Endodermal cell (in vitro differentiated cells): Measurements from ENCODE around the gene TNIK. TPM values are rescaled to one million over a fixed set of nuclear protein-coding genes. Genes with fewer than 3 reads are reported as not detected.

ENCODE experiments used
- DNase-seq: peaks from one replicate; pipeline ENCODE4 v3.0.0-alpha.2; 2017
- H3K27ac ChIP-seq: 2 replicates; pipeline ENCODE4 v1.5.1; 2013; ENCODE audit warnings: mild to moderate bottlenecking, low read depth, low read length, moderate library complexity
- H3K27me3 ChIP-seq: 2 replicates; pipeline ENCODE4 v1.6.1; 2013; ENCODE audit warnings: mild to moderate bottlenecking, low read length, moderate library complexity; ENCODE audit not compliant: insufficient read depth, control insufficient read depth, poor library complexity, severe bottlenecking
- H3K36me3 ChIP-seq: 2 replicates; pipeline ENCODE4 v1.7.0; 2013; ENCODE audit warnings: mild to moderate bottlenecking, low read length, moderate library complexity; ENCODE audit not compliant: control insufficient read depth, insufficient read depth
- H3K4me1 ChIP-seq: one replicate; pipeline ENCODE4 v1.7.0; 2013; ENCODE audit warnings: low read length; ENCODE audit not compliant: control insufficient read depth, insufficient read depth
- H3K4me3 ChIP-seq: 2 replicates; pipeline ENCODE4 v1.5.1; 2013; ENCODE audit warnings: mild to moderate bottlenecking, low read length, moderate library complexity
- H3K9ac ChIP-seq: 2 replicates; pipeline ENCODE4 v1.6.1; 2013; ENCODE audit warnings: mild to moderate bottlenecking, low read length, moderate library complexity; ENCODE audit not compliant: poor library complexity, severe bottlenecking; ENCODE audit errors: extremely low read depth
- H3K9me3 ChIP-seq: 2 replicates; pipeline ENCODE4 v1.6.1; 2013; ENCODE audit warnings: mild to moderate bottlenecking, low read length, moderate library complexity; ENCODE audit not compliant: control insufficient read depth
- H3K27ac Mint-ChIP-seq: 2 replicates; pipeline ENCODE4 v1.8.0; 2020; ENCODE audit warnings: mixed read lengths
- H3K27me3 Mint-ChIP-seq: 2 replicates; pipeline ENCODE4 v1.8.0; 2021; ENCODE audit warnings: mild to moderate bottlenecking, mixed read lengths; ENCODE audit not compliant: insufficient read depth
- H3K36me3 Mint-ChIP-seq: 2 replicates; pipeline ENCODE4 v1.8.0; 2020; ENCODE audit warnings: low read depth, mixed read lengths
- H3K4me1 Mint-ChIP-seq: 2 replicates; pipeline ENCODE4 v1.8.0; 2020; ENCODE audit warnings: mixed read lengths
- H3K4me3 Mint-ChIP-seq: 2 replicates; pipeline ENCODE4 v1.8.0; 2020; ENCODE audit warnings: mild to moderate bottlenecking, moderate library complexity, mixed read lengths
- H3K9me3 Mint-ChIP-seq: 2 replicates; pipeline ENCODE4 v1.8.0; 2020; ENCODE audit warnings: mild to moderate bottlenecking, mixed read lengths
- CTCF ChIP-seq: fragments of 200-600 bp; sonication (generic); conservative IDR thresholded peaks from 2 replicates; pipeline ENCODE4 v1.5.0; 2021; ENCODE audit warnings: antibody characterized with exemption, mild to moderate bottlenecking
- WGBS, 2 experiments: methylation state at CpG; one replicate each; pipeline versions ENCODE4 v1.1.5 to v1.1.7; 2013; ENCODE audit warnings: missing lambda C conversion rate in 2 of 2, mixed read lengths in 1 of 2; ENCODE audit not compliant: insufficient coverage in 1 of 2, insufficient read length in 1 of 2; 5-methylcytosine and 5-hydroxymethylcytosine counted together
- total RNA-seq, 2 donors: library from RNA; stranded (reverse); fragmentation: NEBNext Ultra II Directional in 1 of 2; extraction: Animal tissue kit (Norgen Biotek cat#: 25700) in 1 of 2; gene quantifications; 2 replicates in 1 of 2; 3 replicates in 1 of 2; pipeline ENCODE4 v1.2.1, GENCODE V29; 2021

TNIK gene
- total RNA-seq, 2 donors from 2014 or later = 12.2 to 14.9 TPM

- H3K9ac ChIP-seq = no peak overlapping the region
- H3K36me3 ChIP-seq = no peaks in the 10 kb centered on the region
- Mint-ChIP-seq H3K4me1 (peaks cover 29% of the 10 kb centered on the region), H3K9me3 (no peaks in the 10 kb centered on the region), H3K27ac (no peak overlapping the region), H3K36me3 (no peaks in the 10 kb centered on the region), H3K27me3 (peaks cover 96% of the 10 kb centered on the region), H3K4me3 (no peak overlapping the region)
- H3K27me3 ChIP-seq = peaks cover 100% of the 10 kb centered on the region
- 86% methylated on average over 2 of the region's 3 CpGs; no CpG with 5 or more reads in 1 of the 2 experiments for WGBS, 2 experiments
- no peaks in the 10 kb centered on the region for H3K4me1 ChIP-seq
- no peak for TF ChIP-seq CTCF
- H3K4me3 ChIP-seq = no peak overlapping the region
- DNase-seq = no peak
- no peaks in the 10 kb centered on the region for H3K9me3 ChIP-seq
- H3K27ac ChIP-seq = no peak overlapping the region
Measured at GRCh38 chr3:171356251-171356650, 104.0 kb downstream of the TNIK start.

- H3K4me1 ChIP-seq = no peaks in the 10 kb centered on the region
- peaks cover 96% of the 10 kb centered on the region for H3K27me3 Mint-ChIP-seq
- H3K4me3 Mint-ChIP-seq = no peak overlapping the region
- H3K9ac ChIP-seq = no peak overlapping the region
- no peak for DNase-seq
- no peaks in the 10 kb centered on the region for H3K36me3 Mint-ChIP-seq
- H3K27ac ChIP-seq = no peak overlapping the region
- peaks cover 100% of the 10 kb centered on the region for H3K27me3 ChIP-seq
- no peak overlapping the region for H3K4me3 ChIP-seq
- H3K9me3 ChIP-seq = no peaks in the 10 kb centered on the region
- WGBS, 2 experiments = 89 to 100% methylated on average over 1 to 4 of the region's 4 CpGs
- peaks cover 29% of the 10 kb centered on the region for H3K4me1 Mint-ChIP-seq
- no peaks in the 10 kb centered on the region for H3K9me3 Mint-ChIP-seq
- no peak for TF ChIP-seq CTCF
- H3K36me3 ChIP-seq = no peaks in the 10 kb centered on the region
- no peak overlapping the region for H3K27ac Mint-ChIP-seq
Measured at GRCh38 chr3:171354706-171355582, 105.3 kb downstream of the TNIK start.

GRCh38 chr3:171354049-171354705 lies 106.0 kb downstream of the TNIK start:
- Mint-ChIP-seq H3K27me3 (peaks cover 96% of the 10 kb centered on the region), H3K4me1 (peaks cover 31% of the 10 kb centered on the region), H3K27ac (no peak overlapping the region), H3K36me3 (no peaks in the 10 kb centered on the region), H3K4me3 (no peak overlapping the region), H3K9me3 (no peaks in the 10 kb centered on the region)
- TF ChIP-seq CTCF = no peak
- Histone ChIP-seq H3K9ac (no peak overlapping the region), H3K9me3 (no peaks in the 10 kb centered on the region), H3K36me3 (no peaks in the 10 kb centered on the region), H3K27ac (no peak overlapping the region), H3K4me1 (no peaks in the 10 kb centered on the region), H3K27me3 (peaks cover 100% of the 10 kb centered on the region), H3K4me3 (no peak overlapping the region)
- whole genome bisulfite sequencing, 2 experiments = 79 to 83% methylated on average over 3 to 5 of the region's 5 CpGs
- DNase-seq = no peak
